Loucy (cell line): Measurements from ENCODE around the gene RPN1.
"Not testable (repeated sequence)": the region's sequence is repeated elsewhere in the genome, so short reads cannot be mapped to it uniquely, and the experiment has no call there.

Experiments used
- H2AFZ ChIP-seq: fragments of 200-600 bp; sonication (generic); 2 replicates; pipeline ENCODE4 v1.6.0; 2016; ENCODE audit warnings: antibody characterized with exemption, mild to moderate bottlenecking, low read length, moderate library complexity
- H3F3A ChIP-seq: fragments of 200-600 bp; 2 replicates; pipeline ENCODE4 v1.6.0; 2016; ENCODE audit warnings: antibody characterized with exemption, low read depth, mild to moderate bottlenecking
- H3K27me3 ChIP-seq: fragments of 200-600 bp; sonication (generic); 2 replicates; pipeline ENCODE4 v1.6.1; 2014; ENCODE audit warnings: low read length, mild to moderate bottlenecking; ENCODE audit not compliant: insufficient read depth, poor library complexity, severe bottlenecking
- H3K36me3 ChIP-seq: fragments of 200-600 bp; sonication (generic); 2 replicates; pipeline ENCODE4 v1.6.1; 2016; ENCODE audit warnings: low read length; ENCODE audit not compliant: insufficient read depth
- H3K4me1 ChIP-seq: fragments of 200-600 bp; sonication (generic); 2 replicates; pipeline ENCODE4 v1.5.1; 2014; ENCODE audit warnings: low read length, mild to moderate bottlenecking; ENCODE audit not compliant: insufficient read depth, poor library complexity, severe bottlenecking
- H3K4me2 ChIP-seq: fragments of 200-600 bp; sonication (generic); 2 replicates; pipeline ENCODE4 v1.6.0; 2014; ENCODE audit warnings: antibody characterized with exemption, low read length, low read depth, mild to moderate bottlenecking; ENCODE audit not compliant: poor library complexity, severe bottlenecking
- H3K4me3 ChIP-seq: fragments of 200-600 bp; sonication (generic); 2 replicates; pipeline ENCODE4 v1.5.1; 2014; ENCODE audit warnings: low read length, mild to moderate bottlenecking, mixed read lengths; ENCODE audit not compliant: poor library complexity, severe bottlenecking
- H3K79me2 ChIP-seq: fragments of 200-600 bp; sonication (generic); 2 replicates; pipeline ENCODE4 v1.6.1; 2014; ENCODE audit warnings: low read length; ENCODE audit not compliant: insufficient read depth
- H3K9ac ChIP-seq: fragments of 200-600 bp; sonication (generic); 2 replicates; pipeline ENCODE4 v1.6.0; 2014; ENCODE audit warnings: mild to moderate bottlenecking, low read depth, low read length, moderate library complexity; ENCODE audit not compliant: poor library complexity, severe bottlenecking
- H3K9me2 ChIP-seq: fragments of 200-600 bp; sonication (generic); replicated peaks from 2 replicates; pipeline ENCODE4 v1.6.1; 2016; ENCODE audit warnings: low read depth, low read length, mixed read lengths
- H3K9me3 ChIP-seq: fragments of 200-600 bp; sonication (generic); 2 replicates; pipeline ENCODE4 v1.6.1; 2014; ENCODE audit warnings: mild to moderate bottlenecking, antibody characterized with exemption, low read length, low read depth; ENCODE audit not compliant: insufficient read depth
- H4K20me1 ChIP-seq: fragments of 200-600 bp; sonication (generic); 2 replicates; pipeline ENCODE4 v1.6.0; 2014; ENCODE audit warnings: antibody characterized with exemption, low read length, mild to moderate bottlenecking; ENCODE audit not compliant: insufficient read depth, poor library complexity, severe bottlenecking
- EZH2phosphoT487 ChIP-seq: fragments of 200-600 bp; IDR thresholded peaks from 2 replicates; pipeline ENCODE4 v1.6.1; 2018; ENCODE audit warnings: antibody characterized with exemption, mild to moderate bottlenecking, moderate library complexity, borderline replicate concordance
- TF ChIP-seq, protein P1 (sequence below): fragments of 200-600 bp; sonication (generic); conservative IDR thresholded peaks from 2 replicates; pipeline ENCODE4 v1.5.1; 2014; ENCODE audit warnings: mild to moderate bottlenecking, antibody characterized with exemption, low read length

RPN1 gene

DNA sequence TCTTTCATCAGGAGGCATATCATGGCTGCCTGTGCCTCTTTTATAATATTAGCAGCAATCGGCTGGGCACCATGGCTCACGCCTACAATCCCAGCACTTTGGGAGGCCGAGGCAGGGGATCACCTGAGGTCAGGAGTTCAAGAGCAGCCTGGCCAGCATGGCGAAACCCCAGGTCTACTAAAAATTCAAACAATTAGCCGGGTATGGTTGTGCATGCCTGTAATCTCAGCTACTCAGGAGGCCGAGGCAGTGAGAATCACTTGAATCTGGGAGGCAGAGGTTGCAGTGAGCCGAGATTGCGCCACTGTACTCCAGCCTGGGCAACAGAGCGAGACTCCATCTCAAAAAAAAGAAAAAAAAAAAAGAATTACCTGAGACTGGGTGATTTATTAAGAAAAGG is 64.2 kb downstream of the RPN1 start:
- not testable (repeated sequence) for H3K4me2 ChIP-seq, H3K36me3 ChIP-seq, H3K4me1 ChIP-seq, H3K9me3 ChIP-seq, H3K9ac ChIP-seq, H2AFZ ChIP-seq, H4K20me1 ChIP-seq, H3K27me3 ChIP-seq, H3K79me2 ChIP-seq, H3K9me2 ChIP-seq, H3K4me3 ChIP-seq, H3F3A ChIP-seq

DNA sequence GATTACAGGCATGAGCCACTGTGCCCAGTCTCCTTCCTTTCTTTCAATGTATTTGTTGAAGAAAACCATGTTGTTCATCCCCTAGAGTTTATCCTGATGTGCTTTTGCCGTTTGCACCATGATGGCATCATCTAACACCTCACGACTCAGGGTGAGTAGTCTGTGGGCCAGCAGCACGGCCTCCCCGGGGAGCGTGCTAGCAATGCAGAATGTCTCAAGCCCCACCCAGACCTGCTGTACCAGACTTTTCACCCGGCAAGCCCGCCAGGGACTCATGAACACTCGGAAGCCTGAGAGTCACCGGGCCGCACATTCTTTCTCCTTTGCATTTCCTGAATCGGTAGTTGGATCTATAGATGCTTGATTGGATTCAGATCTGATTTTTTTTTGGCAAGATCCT is 64.6 kb downstream of the RPN1 start:
- H4K20me1 ChIP-seq: no peaks in the 10 kb centered on the region
- no peak overlapping the region for H3K9ac ChIP-seq
- no peak overlapping the region for H2AFZ ChIP-seq
- no peaks in the 10 kb centered on the region for H3F3A ChIP-seq
- H3K79me2 ChIP-seq: no peaks in the 10 kb centered on the region
- H3K4me1 ChIP-seq: no peaks in the 10 kb centered on the region
- H3K4me3 ChIP-seq: no peak overlapping the region
- no peaks in the 10 kb centered on the region for H3K9me3 ChIP-seq
- no peaks in the 10 kb centered on the region for H3K9me2 ChIP-seq
- no peaks in the 10 kb centered on the region for H3K36me3 ChIP-seq
- H3K27me3 ChIP-seq: no peaks in the 10 kb centered on the region
- H3K4me2 ChIP-seq: no peak overlapping the region
- TF ChIP-seq, protein P1, sequence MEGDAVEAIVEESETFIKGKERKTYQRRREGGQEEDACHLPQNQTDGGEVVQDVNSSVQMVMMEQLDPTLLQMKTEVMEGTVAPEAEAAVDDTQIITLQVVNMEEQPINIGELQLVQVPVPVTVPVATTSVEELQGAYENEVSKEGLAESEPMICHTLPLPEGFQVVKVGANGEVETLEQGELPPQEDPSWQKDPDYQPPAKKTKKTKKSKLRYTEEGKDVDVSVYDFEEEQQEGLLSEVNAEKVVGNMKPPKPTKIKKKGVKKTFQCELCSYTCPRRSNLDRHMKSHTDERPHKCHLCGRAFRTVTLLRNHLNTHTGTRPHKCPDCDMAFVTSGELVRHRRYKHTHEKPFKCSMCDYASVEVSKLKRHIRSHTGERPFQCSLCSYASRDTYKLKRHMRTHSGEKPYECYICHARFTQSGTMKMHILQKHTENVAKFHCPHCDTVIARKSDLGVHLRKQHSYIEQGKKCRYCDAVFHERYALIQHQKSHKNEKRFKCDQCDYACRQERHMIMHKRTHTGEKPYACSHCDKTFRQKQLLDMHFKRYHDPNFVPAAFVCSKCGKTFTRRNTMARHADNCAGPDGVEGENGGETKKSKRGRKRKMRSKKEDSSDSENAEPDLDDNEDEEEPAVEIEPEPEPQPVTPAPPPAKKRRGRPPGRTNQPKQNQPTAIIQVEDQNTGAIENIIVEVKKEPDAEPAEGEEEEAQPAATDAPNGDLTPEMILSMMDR: no peak
- TF ChIP-seq EZH2phosphoT487: no peak

DNA sequence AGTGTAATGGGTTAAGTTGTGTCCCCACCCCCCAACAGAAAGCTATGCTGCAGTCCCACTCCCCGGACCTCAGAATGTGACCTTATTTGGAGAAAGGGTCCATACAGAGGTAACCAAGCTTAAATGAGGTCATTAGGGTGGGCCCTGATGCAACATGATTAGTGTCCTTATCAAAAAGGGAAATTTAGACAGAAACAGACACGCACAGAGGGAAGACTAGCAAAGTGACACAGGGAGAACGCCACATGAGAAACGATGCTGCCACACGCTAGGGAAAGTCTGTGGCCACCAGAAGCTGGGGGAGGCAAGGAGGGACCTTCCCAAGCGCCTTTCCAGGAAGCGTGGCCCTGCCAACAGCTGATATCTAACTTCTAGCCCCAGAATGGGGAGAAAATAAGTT is 65.4 kb downstream of the RPN1 start:
- Histone ChIP-seq H3K79me2 (no peaks in the 10 kb centered on the region), H3K27me3 (no peaks in the 10 kb centered on the region), H3K4me1 (no peaks in the 10 kb centered on the region), H3K36me3 (no peaks in the 10 kb centered on the region), H3F3A (no peaks in the 10 kb centered on the region), H2AFZ (peak overlapping the region; percentile 89), H3K4me2 (no peak overlapping the region), H3K9ac (no peak overlapping the region), H3K4me3 (no peak overlapping the region), H3K9me3 (no peaks in the 10 kb centered on the region), H3K9me2 (no peaks in the 10 kb centered on the region), H4K20me1 (no peaks in the 10 kb centered on the region)
- TF ChIP-seq, protein P1: no peak
- no peak for TF ChIP-seq EZH2phosphoT487

DNA sequence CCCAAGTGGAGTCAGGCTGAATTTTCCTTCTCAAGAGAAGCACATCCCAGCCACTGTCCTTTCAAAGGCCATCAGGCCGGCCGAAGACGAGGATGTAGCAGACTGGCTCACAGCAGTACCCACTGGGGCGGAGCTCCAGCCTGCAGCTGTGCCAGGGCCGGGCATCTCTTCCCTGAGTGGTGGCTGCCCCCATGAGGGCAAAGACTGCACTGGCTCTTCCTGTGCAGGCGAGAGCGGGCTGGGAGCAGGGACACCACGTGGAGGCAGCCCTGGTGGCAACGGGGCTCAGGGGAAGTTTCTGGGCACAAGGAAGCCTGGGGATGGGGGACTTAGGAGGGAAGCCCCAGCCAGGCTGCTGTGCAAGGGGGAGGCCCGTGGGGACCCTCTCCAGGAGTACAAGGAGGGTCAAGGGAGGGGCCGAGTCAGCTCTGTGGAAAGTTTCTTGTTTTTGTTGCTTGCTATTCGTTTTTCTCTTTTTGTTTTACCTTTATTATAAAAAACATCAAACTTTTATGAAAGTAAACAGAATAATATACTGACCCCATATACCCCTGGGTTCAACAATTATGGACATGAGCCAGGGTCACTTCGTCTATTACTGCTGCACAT is 66.1 kb downstream of the RPN1 start:
- Histone ChIP-seq H3K27me3 (no peaks in the 10 kb centered on the region), H3K4me1 (no peaks in the 10 kb centered on the region), H3F3A (no peaks in the 10 kb centered on the region), H2AFZ (peak overlapping the region; percentile 89), H3K4me2 (peak overlapping the region; percentile 47), H3K36me3 (no peaks in the 10 kb centered on the region), H3K9me3 (no peaks in the 10 kb centered on the region), H3K9ac (no peak overlapping the region), H3K9me2 (no peaks in the 10 kb centered on the region), H3K79me2 (no peaks in the 10 kb centered on the region), H4K20me1 (no peaks in the 10 kb centered on the region), H3K4me3 (no peak overlapping the region)
- no peak for TF ChIP-seq EZH2phosphoT487
- TF ChIP-seq, protein P1: peak; percentile 86
